ENCODE measurements around the gene RFX8. TPM values are rescaled to one million over a fixed set of nuclear protein-coding genes. Genes with fewer than 3 reads are reported as not detected.

RFX8 gene
- total and polyA plus RNA-seq, 9 of the 15 experiments (the other 6 are each of a cell fraction or from before 2014, with no cell fraction given) = not detected

- no peak for TF ChIP-seq E2F4 (CRISPR knock-in tag; IDR thresholded peaks at IDR 0.05; ENCODE audit: low read depth)
- no peak for TF ChIP-seq NCOA2 (IDR thresholded peaks at IDR 0.05; ENCODE audit: partially characterized antibody in 2 of 2)
- TF ChIP-seq MCM2 (IDR thresholded peaks at IDR 0.05; ENCODE audit: low read depth) = no peak
These were observed 62.7 kb downstream of the RFX8 start (continued) for GRCh38 chr2:101412092-101412694.

DNA sequence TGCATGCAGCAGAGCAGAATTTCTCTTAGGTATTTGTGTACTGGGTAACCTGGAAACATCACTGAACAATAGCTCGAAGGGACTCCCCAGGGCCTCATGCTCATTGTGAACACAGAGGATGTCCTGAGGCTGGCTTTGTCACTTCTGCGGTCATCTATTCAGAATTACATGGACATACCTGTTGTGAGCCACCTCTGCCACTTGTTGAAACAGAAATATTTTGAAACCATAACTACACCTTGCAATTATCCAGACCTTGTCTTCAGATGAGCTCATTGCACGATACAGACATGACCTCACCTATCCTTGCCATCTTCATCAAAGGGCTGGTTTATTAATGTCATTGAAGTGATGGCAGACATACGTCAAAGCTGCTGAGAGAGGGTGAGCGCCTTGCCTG is 64.2 kb downstream of the RFX8 start:
- H3K9ac ChIP-seq (ENCODE audit: insufficient read depth in 1 of 2, low read depth in 2 of 2, low read length in 2 of 2) = no peak overlapping the region
- no peak overlapping the region for H3K4me3 ChIP-seq
- H3K36me3 ChIP-seq (ENCODE audit: control insufficient read depth, insufficient read depth, low read length) = no peaks in the 10 kb centered on the region
- FAIRE-seq (no peak), DNase-seq (ENCODE audit: extremely low read depth in 1 of 4, low spot score in 3 of 4) (no peak), ATAC-seq (no peak)
- H4K20me1 ChIP-seq (replicated peaks; ENCODE audit: control insufficient read depth, insufficient read depth, low read length) = 0 out of 2 replicates have a peak, but pooled peaks cover 3% of the 10 kb centered on the region
- intact Hi-C loops (cut with micrococcal nuclease) = loop anchor here (10.0 kb wide), 2 partner anchors 314 to 574 kb away; no protein-coding TSS in a partner anchor
- H3K9me3 ChIP-seq (replicated peaks; ENCODE audit: control insufficient read depth, insufficient read depth, low read depth, low read length) = 0 out of 2 replicates have a peak, but pooled peaks cover 2% of the 10 kb centered on the region
- no TSS peak for BruUV-seq (replicated peaks)
- 0% methylated on average over 5 of the region's 5 CpGs for WGBS (ENCODE audit: insufficient coverage, low coverage, missing lambda C conversion rate)
- no peaks in the 10 kb centered on the region for H3K79me2 ChIP-seq (ENCODE audit: control insufficient read depth, insufficient read depth, low read length)
- no peaks in the 10 kb centered on the region for H3K4me1 ChIP-seq (replicated peaks in 1 of 2; ENCODE audit: control insufficient read depth in 2 of 2, insufficient read depth in 2 of 2, low read length in 2 of 2)
- H3K27ac ChIP-seq (ENCODE audit: extremely low read depth, low read depth, low read length) = no peak overlapping the region
- peaks cover 4 to 68% of the 10 kb centered on the region in 2 experiments; a peak in 3 of 5 replicates for H3K27me3 ChIP-seq (ENCODE audit: control insufficient read depth in 2 of 2, insufficient read depth in 2 of 2, low read length in 2 of 2)
- H3K4me2 ChIP-seq (ENCODE audit: insufficient read depth, low read length) = no peak overlapping the region
- POLR2A ChIA-PET = interaction anchor here (0.8 kb wide), 1 partner anchor 550 kb away, joined by 3 read pairs; no protein-coding TSS in a partner anchor
- CTCF ChIA-PET (ENCODE audit: low intra/inter-chr PET ratio) = no interaction called here
- no peaks in the 10 kb centered on the region for H3K9me1 ChIP-seq (ENCODE audit: control insufficient read depth, insufficient read depth, low read length)
- H2AFZ ChIP-seq (ENCODE audit: low read depth, low read length) = no peak overlapping the region
- in situ Hi-C loops (cut with MboI) = loop anchor here (10.0 kb wide), 1 partner anchor 414 kb away; no protein-coding TSS in a partner anchor
- TF ChIP-seq PTBP1 (IDR thresholded peaks at IDR 0.05; ENCODE audit: low read depth, low read length) = no peak
- no peak for TF ChIP-seq ESRRB (CRISPR knock-in tag; IDR thresholded peaks at IDR 0.05; ENCODE audit: borderline replicate concordance)
- no peak for TF ChIP-seq CBFB (CRISPR knock-in tag; IDR thresholded peaks at IDR 0.05)
- TF ChIP-seq NFIX (CRISPR knock-in tag; IDR thresholded peaks at IDR 0.05; ENCODE audit: low read depth) = no peak
- TF ChIP-seq MED1 (CRISPR knock-in tag; IDR thresholded peaks at IDR 0.05; ENCODE audit: borderline replicate concordance) = no peak
- no peak for TF ChIP-seq COPS2 (conservative IDR thresholded peaks at IDR 0.05)
- TF ChIP-seq ATF6 (CRISPR knock-in tag; IDR thresholded peaks at IDR 0.05) = no peak
- TF ChIP-seq, protein P1, sequence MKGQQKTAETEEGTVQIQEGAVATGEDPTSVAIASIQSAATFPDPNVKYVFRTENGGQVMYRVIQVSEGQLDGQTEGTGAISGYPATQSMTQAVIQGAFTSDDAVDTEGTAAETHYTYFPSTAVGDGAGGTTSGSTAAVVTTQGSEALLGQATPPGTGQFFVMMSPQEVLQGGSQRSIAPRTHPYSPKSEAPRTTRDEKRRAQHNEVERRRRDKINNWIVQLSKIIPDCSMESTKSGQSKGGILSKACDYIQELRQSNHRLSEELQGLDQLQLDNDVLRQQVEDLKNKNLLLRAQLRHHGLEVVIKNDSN (CRISPR knock-in tag; IDR thresholded peaks at IDR 0.05) = no peak
- no peak for TF ChIP-seq YY1 (IDR thresholded peaks at IDR 0.05; ENCODE audit: borderline replicate concordance in 1 of 3, control insufficient read depth in 1 of 3, extremely low read depth in 1 of 3, insufficient read depth in 3 of 3, insufficient read length in 1 of 3, insufficient replicate concordance in 2 of 3, low read depth in 1 of 3, low read length in 2 of 3)
- TF ChIP-seq ZBTB9 (CRISPR knock-in tag; IDR thresholded peaks at IDR 0.05) = no peak

All from K562 (cell line).